Retinal pigment epithelial cell (primary cell): ENCODE measurements around the gene NMB.

Experiments used
- DNase-seq: peaks from one replicate; pipeline ENCODE4 v3.0.0-alpha.2; 2010; ENCODE audit warnings: low read depth
- H3K4me3 ChIP-seq: 2 replicates; pipeline ENCODE4 v1.5.1; 2011; ENCODE audit warnings: mild to moderate bottlenecking, low read length, control low read depth, moderate library complexity
- TF ChIP-seq, protein P1 (sequence below): conservative IDR thresholded peaks from 2 replicates; pipeline ENCODE4 v1.5.1; 2011; ENCODE audit warnings: low read depth, low read length, control low read depth, inconsistent platforms

NMB gene

DNA sequence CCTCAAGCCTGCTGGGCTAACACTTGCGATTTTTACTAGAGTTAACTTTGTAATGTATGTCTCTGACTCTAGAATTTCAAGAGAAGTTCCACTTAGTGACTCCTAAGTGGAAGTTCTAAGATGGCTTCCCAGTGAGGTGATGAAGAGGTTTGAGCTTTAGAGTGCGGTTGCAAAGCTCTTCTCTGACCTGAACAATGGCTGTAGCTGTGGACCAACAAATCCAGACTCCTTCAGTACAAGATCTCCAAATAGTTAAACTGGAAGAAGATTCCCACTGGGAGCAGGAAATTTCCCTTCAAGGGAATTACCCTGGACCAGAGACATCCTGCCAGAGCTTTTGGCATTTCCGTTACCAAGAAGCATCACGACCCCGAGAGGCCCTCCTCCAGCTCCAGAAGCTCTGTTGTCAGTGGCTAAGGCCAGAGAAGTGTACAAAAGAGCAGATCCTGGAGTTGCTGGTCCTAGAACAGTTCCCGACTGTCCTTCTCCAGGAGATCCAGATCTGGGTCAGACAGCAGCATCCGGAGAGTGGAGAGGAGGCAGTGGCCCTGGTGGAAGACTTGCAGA lies 26.2 kb downstream of the NMB start:
- no peak for DNase-seq
- H3K4me3 ChIP-seq, result peak overlapping the region; percentile 88
- TF ChIP-seq, protein P1, sequence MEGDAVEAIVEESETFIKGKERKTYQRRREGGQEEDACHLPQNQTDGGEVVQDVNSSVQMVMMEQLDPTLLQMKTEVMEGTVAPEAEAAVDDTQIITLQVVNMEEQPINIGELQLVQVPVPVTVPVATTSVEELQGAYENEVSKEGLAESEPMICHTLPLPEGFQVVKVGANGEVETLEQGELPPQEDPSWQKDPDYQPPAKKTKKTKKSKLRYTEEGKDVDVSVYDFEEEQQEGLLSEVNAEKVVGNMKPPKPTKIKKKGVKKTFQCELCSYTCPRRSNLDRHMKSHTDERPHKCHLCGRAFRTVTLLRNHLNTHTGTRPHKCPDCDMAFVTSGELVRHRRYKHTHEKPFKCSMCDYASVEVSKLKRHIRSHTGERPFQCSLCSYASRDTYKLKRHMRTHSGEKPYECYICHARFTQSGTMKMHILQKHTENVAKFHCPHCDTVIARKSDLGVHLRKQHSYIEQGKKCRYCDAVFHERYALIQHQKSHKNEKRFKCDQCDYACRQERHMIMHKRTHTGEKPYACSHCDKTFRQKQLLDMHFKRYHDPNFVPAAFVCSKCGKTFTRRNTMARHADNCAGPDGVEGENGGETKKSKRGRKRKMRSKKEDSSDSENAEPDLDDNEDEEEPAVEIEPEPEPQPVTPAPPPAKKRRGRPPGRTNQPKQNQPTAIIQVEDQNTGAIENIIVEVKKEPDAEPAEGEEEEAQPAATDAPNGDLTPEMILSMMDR, result no peak

DNA sequence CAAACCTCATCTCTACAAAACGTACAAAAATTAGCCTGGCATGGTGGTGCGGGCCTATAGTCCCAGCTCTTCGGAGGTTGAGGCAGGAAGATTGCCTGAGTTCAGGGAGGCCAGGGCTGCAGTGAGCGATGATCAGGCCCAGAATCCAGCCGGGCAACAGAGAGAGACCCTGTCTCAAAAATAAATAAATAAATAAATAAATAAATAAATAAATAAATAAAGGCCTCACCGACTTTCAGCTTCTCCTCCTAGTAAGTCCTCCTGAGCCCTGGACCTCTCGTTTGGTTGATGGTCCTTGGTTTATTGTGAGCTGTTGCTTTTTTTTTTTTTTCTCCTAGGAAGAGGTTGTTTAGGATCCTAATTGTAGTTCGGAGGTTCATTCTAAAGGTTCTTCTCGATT lies 29.0 kb downstream of the NMB start:
- H3K4me3 ChIP-seq, result no peak overlapping the region
- TF ChIP-seq, protein P1, result no peak
- no peak for DNase-seq

DNA sequence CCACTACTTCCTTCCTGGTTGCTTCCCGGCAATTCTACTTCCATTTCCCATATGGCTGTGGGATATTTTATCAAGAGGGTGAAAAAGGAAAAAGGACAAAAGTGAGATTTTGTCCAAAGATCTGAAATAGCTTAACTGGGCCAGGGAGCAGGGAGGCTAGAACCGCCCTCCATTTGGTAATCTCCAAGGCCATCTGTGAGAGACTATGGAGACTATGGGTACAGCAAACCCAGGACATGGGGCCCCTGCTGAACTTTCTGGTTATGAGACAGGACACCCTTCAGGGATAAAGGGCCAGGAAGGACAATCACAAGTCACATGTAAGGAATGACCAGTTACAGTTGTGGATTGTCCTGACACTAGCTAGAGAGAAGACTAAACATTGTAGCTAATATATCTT lies 32.9 kb downstream of the NMB start:
- no peak overlapping the region for H3K4me3 ChIP-seq
- no peak for DNase-seq
- TF ChIP-seq, protein P1, result no peak

DNA sequence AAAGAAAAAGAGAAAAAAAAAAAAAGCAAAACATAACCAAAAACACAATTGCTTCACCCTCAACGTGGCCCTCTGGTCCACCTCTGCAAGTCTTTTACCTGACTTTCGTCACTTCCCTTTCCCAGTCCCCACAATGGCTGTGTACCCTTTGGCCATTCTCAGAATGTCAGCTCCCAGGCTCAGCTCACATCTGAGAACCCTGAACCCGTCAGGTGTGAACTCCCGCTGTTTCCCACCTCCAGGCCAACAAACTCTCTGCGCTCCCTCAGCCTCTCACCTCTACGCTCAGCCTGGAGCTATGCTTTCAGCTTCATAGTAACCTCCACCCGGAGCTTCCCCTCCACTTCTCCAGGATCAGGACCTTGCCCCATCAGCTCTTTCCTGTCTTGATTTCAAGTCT lies 33.6 kb downstream of the NMB start:
- DNase-seq, result no peak
- H3K4me3 ChIP-seq, result no peak overlapping the region
- TF ChIP-seq, protein P1, result no peak

DNA sequence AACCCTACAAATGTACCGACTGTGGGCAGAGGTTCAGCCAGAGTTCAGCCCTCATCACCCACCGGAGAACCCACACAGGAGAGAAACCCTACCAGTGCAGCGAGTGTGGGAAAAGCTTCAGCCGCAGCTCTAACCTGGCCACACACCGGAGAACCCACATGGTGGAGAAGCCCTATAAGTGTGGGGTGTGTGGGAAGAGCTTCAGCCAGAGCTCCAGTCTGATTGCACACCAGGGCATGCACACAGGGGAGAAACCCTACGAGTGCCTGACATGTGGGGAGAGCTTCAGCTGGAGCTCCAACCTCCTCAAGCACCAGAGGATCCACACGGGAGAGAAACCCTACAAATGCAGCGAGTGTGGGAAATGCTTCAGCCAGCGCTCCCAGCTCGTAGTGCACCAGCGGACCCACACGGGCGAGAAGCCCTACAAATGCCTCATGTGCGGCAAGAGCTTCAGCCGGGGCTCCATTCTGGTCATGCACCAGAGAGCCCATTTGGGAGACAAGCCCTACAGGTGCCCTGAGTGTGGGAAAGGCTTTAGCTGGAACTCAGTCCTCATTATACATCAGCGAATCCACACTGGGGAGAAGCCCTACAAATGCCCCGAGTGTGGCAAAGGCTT lies 36.5 kb downstream of the NMB start:
- no peak for DNase-seq
- H3K4me3 ChIP-seq, result no peak overlapping the region
- TF ChIP-seq, protein P1, result no peak

DNA sequence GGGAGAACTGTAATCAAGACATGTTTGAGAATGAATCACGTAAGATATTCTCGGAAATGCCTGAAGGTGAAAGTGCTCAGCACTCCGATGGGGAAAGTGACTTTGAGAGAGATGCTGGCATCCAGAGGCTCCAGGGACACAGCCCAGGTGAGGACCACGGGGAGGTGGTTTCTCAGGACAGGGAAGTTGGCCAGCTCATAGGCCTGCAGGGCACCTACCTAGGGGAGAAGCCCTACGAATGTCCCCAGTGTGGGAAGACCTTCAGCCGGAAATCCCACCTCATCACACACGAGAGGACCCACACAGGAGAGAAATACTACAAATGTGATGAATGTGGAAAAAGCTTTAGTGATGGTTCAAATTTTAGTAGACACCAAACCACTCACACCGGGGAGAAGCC lies 37.4 kb downstream of the NMB start:
- TF ChIP-seq, protein P1, result no peak
- no peak for DNase-seq
- H3K4me3 ChIP-seq, result no peak overlapping the region

DNA sequence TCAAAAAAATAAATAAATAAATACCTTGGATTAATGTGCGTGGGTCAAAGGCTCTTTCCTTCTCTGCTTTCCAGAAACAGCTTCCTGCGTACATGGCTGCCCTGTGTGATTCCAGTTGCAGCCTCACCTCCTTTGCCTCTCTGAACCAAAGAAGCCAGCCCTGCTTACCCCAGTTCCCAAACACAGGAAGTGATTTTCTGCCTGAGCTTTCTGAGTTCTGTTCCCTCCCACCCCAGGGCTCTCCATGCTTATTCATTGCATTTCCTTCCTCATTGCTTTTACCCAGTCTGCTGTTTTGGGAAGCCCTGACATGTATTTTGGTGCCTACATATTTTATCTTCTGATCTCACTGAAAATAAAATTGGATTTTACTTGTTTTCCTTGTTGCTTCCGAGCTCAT lies 41.8 kb downstream of the NMB start:
- no peak for DNase-seq
- TF ChIP-seq, protein P1, result no peak
- no peak overlapping the region for H3K4me3 ChIP-seq
